PC-3 (cell line): ENCODE data around the gene KCNQ1OT1.

ENCODE experiments used
- CTCF ChIP-seq: fragments of 300-600 bp; sonication (generic); conservative IDR thresholded peaks from 2 replicates; pipeline ENCODE4 v1.5.1; 2017; ENCODE audit warnings: antibody characterized with exemption, low read depth, mild to moderate bottlenecking, low read length
- EZH2 ChIP-seq: fragments of 300-600 bp; sonication (generic); IDR thresholded peaks from one replicate; pipeline ENCODE4 v1.6.1; 2017; ENCODE audit warnings: antibody characterized with exemption, mild to moderate bottlenecking, low read length; ENCODE audit not compliant: unreplicated experiment

- TF ChIP-seq CTCF (no peak), EZH2 (no peak)
Observed at GRCh38 chr11:2559527-2560311, 140.1 kb downstream of the KCNQ1OT1 start.
